ENCODE data around the gene PDE11A.

PDE11A gene

DNA sequence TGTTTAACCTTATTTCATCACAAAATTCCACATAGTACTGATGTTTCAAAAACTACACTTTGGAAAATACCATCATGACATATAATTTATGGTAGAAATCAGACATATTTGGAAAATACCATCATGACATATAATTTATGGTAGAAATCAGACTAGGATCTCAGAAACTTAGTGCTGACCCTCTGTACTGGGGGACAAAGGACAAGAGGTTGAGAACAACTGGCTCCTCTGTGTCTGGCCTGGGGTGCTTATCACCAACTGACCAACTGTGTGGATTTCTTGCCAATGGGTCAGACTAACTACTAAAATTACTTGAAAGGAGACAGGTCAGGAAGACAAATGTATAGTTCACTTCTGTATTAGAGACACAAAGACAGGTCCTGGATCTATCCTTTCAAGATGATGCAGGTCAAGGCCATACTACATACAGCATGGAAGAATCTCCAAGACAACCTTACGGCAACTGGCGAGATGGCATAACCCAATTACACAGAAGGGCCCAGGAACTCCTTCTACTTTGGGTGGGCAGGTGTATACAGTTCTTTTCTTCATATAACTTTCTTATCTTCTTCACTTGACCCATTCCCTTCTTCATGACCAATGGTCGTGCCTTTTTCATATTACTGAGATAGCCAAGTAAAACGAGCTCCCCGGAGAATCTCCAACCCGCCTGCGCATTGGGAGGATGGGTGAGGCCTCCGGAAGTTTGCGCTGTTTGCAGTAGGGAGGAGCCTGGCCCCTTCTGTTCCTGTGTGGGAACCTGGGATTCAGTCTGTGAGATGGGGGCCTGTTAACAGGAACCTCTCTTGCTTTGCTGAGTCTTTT is 389.5 kb downstream of the PDE11A start:
- no peak for DNase-seq

- DNase-seq, result no peak
Observed at GRCh38 chr2:177682006-177682405, 390.6 kb downstream of the PDE11A start.

GRCh38 chr2:177680866-177681712 is 391.5 kb downstream of the PDE11A start:
- no peak for DNase-seq

GRCh38 chr2:177679611-177680605 is 392.7 kb downstream of the PDE11A start:
- DNase-seq, result no peak

DNA sequence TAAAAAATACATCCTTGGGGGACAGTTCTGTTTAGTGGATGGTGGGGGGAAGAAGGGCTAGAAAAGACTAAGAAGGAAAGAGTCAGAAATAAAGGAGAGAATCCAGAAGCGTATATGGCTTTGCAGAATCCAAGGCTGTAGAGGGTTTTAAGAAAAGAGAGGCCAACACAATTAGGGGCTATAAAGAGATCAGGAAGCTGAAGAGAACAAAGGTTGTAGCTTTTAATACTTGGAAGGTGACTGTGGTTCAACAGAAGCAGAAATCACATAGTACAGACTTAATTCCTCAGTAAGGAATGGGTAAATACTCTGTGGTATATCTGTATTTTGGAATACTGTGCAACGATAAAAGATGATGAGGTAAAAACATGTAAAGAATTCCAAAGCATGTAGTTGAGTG is 393.6 kb downstream of the PDE11A start:
- no peak for DNase-seq

DNA sequence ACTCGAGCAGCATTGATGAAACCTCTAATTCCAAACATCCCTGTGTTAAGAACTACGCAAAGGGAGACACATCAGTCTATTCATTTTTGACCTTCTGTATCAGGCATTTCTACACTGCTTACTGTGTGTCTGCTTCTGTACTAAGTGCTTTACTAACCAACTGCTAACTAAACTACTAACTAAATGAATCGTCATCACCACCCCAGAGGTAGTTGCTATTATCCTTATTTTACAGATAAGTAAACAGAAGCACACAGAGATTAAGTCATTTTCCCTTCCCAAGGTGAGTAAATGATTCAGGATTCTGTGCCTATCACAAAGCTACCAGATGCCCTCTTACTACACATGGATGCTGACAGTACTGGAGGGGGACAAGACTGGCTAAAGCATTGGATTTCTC is 395.9 kb downstream of the PDE11A start:
- DNase-seq, result no peak

- DNase-seq, result no peak
Observed at GRCh38 chr2:177675825-177676224, 396.8 kb downstream of the PDE11A start.

DNA sequence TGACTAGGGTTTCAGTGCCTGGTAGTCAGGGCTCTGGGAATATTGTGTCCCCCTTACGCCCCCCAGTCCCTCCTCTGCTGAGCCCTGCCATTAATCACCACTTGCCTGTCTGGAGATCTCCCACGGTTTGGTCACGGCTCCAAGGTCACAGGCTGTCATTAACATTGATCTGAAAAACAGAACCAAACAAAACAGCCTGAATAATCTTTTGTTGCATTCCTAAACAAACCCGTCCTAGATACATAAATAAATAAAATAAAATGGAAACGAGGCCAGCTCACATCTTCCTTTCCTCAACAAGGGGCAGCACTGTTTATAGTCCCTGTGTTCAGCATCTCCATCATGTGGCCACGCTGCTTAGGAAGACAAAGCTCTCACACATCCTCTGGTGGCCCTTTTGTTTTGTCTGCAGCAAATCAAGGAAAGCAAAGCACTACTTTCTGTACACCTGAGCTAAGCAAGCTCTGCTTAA is 397.2 kb downstream of the PDE11A start:
- no peak for DNase-seq

- no peak for DNase-seq
Observed at GRCh38 chr2:177673602-177674595, 398.7 kb downstream of the PDE11A start.

DNA sequence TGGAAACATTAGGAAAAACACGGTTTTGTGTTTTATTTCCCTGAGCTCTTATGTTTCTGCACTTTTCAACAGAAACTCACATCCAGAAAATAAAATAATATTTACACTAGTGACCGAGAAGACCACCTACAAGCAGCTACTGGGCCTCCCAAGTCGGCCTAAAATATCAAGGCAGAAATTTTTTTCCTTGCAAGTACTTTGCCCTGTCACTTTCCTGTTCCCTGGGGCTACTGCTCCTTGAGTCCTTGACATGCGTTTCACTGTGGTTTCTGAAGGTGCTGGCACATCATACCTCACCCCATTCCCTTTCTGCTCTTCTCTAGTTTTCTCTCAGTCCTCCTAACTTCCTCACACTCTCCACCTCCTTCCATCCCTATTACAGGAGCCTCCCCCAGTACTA is 400.9 kb downstream of the PDE11A start:
- DNase-seq, result no peak

DNA sequence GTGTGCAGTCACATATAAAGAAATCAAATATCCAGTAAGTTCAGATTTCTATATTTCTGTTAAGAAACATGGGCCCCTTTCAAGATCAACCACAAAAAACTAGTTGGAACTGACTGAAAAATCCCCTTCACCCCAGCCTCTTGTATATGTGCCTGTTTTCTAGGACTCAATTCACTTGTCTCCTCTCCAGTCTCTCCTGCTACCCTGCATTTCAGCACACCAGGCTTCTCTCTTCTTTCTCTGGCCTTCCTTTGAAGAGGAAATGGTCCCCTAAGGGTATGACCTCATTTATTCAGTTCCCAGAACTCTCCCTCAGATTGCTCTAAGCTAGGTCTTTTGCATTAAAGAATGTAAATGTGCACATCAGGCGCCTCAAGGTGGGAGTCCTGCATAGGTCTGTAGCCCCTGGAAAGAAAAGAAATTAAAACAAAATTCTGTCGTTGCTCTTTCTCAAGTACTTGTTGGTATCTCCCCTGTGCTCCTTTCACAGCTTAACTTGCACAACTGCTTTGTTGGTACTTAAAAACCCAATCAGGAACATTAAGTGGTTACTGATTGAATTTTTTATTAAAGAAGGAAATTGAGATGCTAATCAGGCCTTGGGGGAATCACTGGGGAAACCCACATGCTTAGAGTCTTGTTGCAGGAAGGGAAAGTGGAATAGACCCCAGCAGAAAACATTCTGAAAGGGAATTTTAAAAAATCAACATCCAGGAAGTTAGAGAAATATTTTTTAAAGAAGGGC is 401.6 kb downstream of the PDE11A start:
- DNase-seq, result no peak

DNA sequence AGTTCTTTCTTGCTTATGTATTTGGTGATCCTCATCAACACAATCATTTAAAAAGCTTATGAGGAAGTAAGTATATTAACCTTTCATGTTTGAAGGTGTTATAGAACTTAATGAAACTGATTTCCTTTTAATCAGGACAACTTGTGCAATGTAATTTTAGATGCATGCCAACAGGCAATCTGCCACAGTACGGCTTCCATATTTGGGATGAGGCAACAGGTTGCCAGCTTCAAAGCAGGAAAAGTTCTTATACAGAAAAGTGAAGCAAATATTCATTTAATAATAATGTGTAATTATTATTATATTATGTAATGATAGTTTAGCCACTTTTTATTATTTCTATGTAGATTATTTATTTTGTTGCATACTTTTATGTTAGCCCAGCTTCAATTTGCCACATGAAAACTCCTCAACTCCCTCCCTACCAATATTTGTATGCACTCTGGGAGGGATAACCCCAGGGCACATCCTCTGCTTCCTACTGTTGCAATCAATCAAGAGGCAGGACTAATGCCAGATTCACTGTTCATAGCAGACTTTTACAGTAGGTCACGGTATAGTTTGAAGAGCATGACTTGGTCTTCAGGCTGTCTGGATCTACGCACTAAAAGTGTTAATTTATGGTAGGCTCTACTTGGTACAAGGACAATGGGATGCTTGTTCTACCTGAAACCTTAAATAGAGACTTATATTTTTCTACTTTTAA is 402.8 kb downstream of the PDE11A start:
- DNase-seq, result no peak

GRCh38 chr2:177669201-177669600 is 403.4 kb downstream of the PDE11A start:
- DNase-seq, result no peak

GRCh38 chr2:177668617-177669016 is 404.0 kb downstream of the PDE11A start:
- DNase-seq, result no peak

DNA sequence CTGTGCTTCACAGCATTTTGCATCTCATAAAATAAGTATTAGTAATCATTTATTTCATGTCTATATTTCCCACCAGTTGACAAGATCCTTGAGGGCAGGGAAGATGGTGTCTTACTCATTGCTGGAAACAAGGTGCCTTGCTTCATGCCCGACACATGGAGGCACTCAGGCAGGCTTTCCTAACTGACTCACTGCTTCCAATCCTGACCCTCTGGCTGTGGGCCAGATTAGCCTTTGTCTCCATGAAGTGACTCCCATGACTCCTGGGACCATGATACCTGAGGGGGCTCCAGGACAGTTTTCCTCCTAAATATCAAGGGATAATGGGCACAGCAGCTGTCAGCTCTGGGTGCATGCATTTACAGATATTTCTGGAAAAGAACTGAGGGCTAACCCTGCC is 405.0 kb downstream of the PDE11A start:
- no peak for DNase-seq

DNA sequence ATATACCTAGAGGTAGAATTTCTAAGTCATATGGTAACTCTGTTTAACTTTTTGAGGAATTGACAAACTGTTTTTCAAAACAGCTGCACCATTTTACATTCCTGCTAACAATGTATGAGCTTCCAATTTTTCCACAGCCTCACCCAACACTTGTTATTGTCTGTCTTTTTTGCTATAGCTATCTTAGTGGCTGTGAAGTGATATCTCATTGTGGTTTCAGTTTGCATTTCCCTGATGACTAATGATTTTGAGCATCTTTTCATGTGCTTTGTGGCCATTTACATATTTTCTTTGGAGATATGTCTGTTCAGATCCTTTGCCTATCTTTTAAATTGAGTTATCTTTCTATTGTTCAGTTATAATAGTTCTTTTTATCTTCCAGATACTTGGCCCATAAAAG is 406.2 kb downstream of the PDE11A start:
- no peak for DNase-seq

- no peak for DNase-seq
Observed at GRCh38 chr2:177665948-177666347, 406.6 kb downstream of the PDE11A start.

DNA sequence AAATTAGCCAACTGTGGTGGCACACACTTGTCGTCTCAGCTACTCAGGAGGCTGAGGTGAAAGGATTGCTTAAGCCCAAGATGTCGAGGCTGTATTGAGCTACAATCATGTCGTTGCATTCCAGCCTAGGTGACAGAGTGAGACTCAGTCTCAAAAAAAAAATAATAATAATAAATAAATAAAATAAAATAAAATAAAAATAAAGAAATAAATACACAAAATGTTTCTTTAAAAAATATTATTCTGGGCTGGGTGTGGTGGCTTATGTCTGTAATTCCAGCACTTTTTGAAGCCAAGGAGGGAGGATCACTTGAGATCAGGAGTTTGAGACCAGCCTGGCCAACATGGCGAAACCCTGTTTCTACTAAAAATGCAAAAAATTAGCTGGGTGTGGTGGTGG is 407.2 kb downstream of the PDE11A start:
- DNase-seq, result no peak

DNA sequence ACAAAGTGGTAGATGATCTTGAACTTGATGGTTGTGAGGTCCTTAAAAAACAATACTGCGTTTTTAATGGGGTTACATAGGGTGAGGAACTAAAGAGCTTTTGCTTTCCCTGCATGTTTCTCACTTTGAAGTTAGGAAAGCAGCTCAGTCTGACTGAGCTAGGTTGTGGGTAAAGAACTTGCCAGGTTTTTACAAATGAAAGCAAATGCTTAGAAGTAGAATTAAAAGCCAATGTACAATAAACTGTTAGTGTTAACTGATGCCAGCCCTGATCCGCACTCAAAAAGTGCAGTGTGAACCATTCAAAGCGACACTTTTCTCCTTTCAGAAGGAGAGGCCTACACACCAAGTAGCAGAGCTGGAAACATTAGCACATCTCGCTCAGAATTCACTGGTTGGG is 409.7 kb downstream of the PDE11A start:
- no peak for DNase-seq

- DNase-seq, result no peak
Observed at GRCh38 chr2:177660742-177661141, 411.8 kb downstream of the PDE11A start.
